ENCODE data around the gene SIK3. TPM values are rescaled to one million over a fixed set of nuclear protein-coding genes. Genes with fewer than 3 reads are reported as not detected.

Gene SIK3
- total RNA-seq, 2 donors from 2014 or later = 26.7 to 28.0 TPM

GRCh38 chr11:117074119-117074518 is 24.1 kb downstream of the SIK3 start:
- H3K9me3 ChIP-seq = no peaks in the 10 kb centered on the region
- H3K27ac ChIP-seq = no peak overlapping the region
- H3K9ac ChIP-seq (ENCODE audit: low read depth in 2 of 2, low read length in 2 of 2) = no peak overlapping the region
- no peaks in the 10 kb centered on the region for H3K36me3 ChIP-seq
- no peak for DNase-seq
- TF ChIP-seq CTCF (IDR thresholded peaks at IDR 0.05) = no peak
- intact Hi-C loops (cut with DNase I) = no loop called here
- no peaks in the 10 kb centered on the region for H3K27me3 ChIP-seq
- no peak overlapping the region for H3K4me3 ChIP-seq
- H3K4me1 ChIP-seq = peaks cover 7% of the 10 kb centered on the region

- H3K36me3 ChIP-seq = no peaks in the 10 kb centered on the region
- no peak for TF ChIP-seq CTCF (IDR thresholded peaks at IDR 0.05)
- peaks cover 7% of the 10 kb centered on the region for H3K4me1 ChIP-seq
- H3K9me3 ChIP-seq = no peaks in the 10 kb centered on the region
- no peak for DNase-seq
- no peak overlapping the region for H3K4me3 ChIP-seq
- H3K27me3 ChIP-seq = no peaks in the 10 kb centered on the region
- intact Hi-C loops (cut with DNase I) = no loop called here
- H3K9ac ChIP-seq (ENCODE audit: low read depth in 2 of 2, low read length in 2 of 2) = no peak overlapping the region
- no peak overlapping the region for H3K27ac ChIP-seq
Measured at GRCh38 chr11:117073539-117073938, 24.7 kb downstream of the SIK3 start.

- Histone ChIP-seq H3K27ac (no peak overlapping the region), H3K9ac (ENCODE audit: low read depth in 2 of 2, low read length in 2 of 2) (no peak overlapping the region), H3K9me3 (no peaks in the 10 kb centered on the region), H3K36me3 (no peaks in the 10 kb centered on the region), H3K4me3 (no peak overlapping the region), H3K27me3 (no peaks in the 10 kb centered on the region), H3K4me1 (peaks cover 7% of the 10 kb centered on the region)
- no peak for DNase-seq
- no peak for TF ChIP-seq CTCF (IDR thresholded peaks at IDR 0.05)
- intact Hi-C loops (cut with DNase I) = no loop called here
Measured at GRCh38 chr11:117072517-117073461, 25.4 kb downstream of the SIK3 start.

- H3K27ac ChIP-seq = no peak overlapping the region
- DNase-seq = peak; percentile 66
Measured at GRCh38 chr11:117071344-117071787, 26.9 kb downstream of the SIK3 start.

GRCh38 chr11:117070016-117070415 is 28.2 kb downstream of the SIK3 start:
- TF ChIP-seq CTCF (IDR thresholded peaks at IDR 0.05) = no peak
- no peak overlapping the region for H3K4me3 ChIP-seq
- H3K36me3 ChIP-seq = no peaks in the 10 kb centered on the region
- H3K27ac ChIP-seq = no peak overlapping the region
- no peak overlapping the region for H3K9ac ChIP-seq (ENCODE audit: low read depth in 2 of 2, low read length in 2 of 2)
- H3K9me3 ChIP-seq = no peaks in the 10 kb centered on the region
- H3K4me1 ChIP-seq = peaks cover 10% of the 10 kb centered on the region
- DNase-seq = no peak
- no peaks in the 10 kb centered on the region for H3K27me3 ChIP-seq
- intact Hi-C loops (cut with DNase I) = no loop called here

More at GRCh38 chr11:117071344-117071787, 26.9 kb downstream of the SIK3 start:
- peaks cover 10% of the 10 kb centered on the region for H3K4me1 ChIP-seq
- no peaks in the 10 kb centered on the region for H3K27me3 ChIP-seq
- no peak overlapping the region for H3K4me3 ChIP-seq
- intact Hi-C loops (cut with DNase I) = no loop called here
- no peak for TF ChIP-seq CTCF (IDR thresholded peaks at IDR 0.05)
- no peak overlapping the region for H3K9ac ChIP-seq (ENCODE audit: low read depth in 2 of 2, low read length in 2 of 2)
- H3K9me3 ChIP-seq = no peaks in the 10 kb centered on the region
- no peaks in the 10 kb centered on the region for H3K36me3 ChIP-seq
